Psoas muscle (tissue), 8 donors: Measurements from ENCODE around the gene UBE2C. TPM values are rescaled to one million over a fixed set of nuclear protein-coding genes. Genes with fewer than 3 reads are reported as not detected.
"Not testable (repeated sequence)": the region's sequence is repeated elsewhere in the genome, so short reads cannot be mapped to it uniquely, and the experiment has no call there.

Experiments used
- ATAC-seq, 4 donors: fragments of 200-7000 bp; cut with Tn5 transposase; one replicate each; pipeline ENCODE4 v1.9.1; 2020; ENCODE audit warnings: moderate library complexity in 3 of 4, mild to moderate bottlenecking in 2 of 4
- DNase-seq, 2 donors: peaks; one replicate each; pipeline ENCODE4 v3.0.0-alpha.2; 2020
- H3K27ac ChIP-seq: fragments of 200-600 bp; one replicate; pipeline ENCODE4 v1.8.0; 2022
- H3K27me3 ChIP-seq, 3 donors: fragments of 200-600 bp in 1 of 3; one replicate each; pipeline versions ENCODE4 v1.6.1 to v1.8.0; 2013 to 2022; ENCODE audit warnings: low read length in 2 of 3, mild to moderate bottlenecking in 2 of 3, moderate library complexity in 1 of 3; ENCODE audit not compliant: insufficient read depth in 3 of 3
- H3K36me3 ChIP-seq, 2 donors: fragments of 200-600 bp in 1 of 2; one replicate each; pipeline versions ENCODE4 v1.6.1 to v1.8.0; 2013 to 2022; ENCODE audit warnings: low read depth in 1 of 2, mild to moderate bottlenecking in 1 of 2, moderate library complexity in 1 of 2; ENCODE audit not compliant: insufficient read depth in 1 of 2
- H3K4me1 ChIP-seq: fragments of 200-600 bp; one replicate; pipeline ENCODE4 v1.8.0; 2022
- H3K4me3 ChIP-seq: fragments of 200-600 bp; one replicate; pipeline ENCODE4 v1.8.0; 2022; ENCODE audit warnings: mild to moderate bottlenecking
- H3K9me3 ChIP-seq: fragments of 200-600 bp; one replicate; pipeline ENCODE4 v1.8.0; 2022
- CTCF ChIP-seq: fragments of 200-600 bp; IDR thresholded peaks from one replicate; pipeline ENCODE4 v1.8.0; 2022; ENCODE audit warnings: antibody characterized with exemption
- WGBS, 3 donors: extraction: QIAGEN DNeasy Blood & Tissue Kit; methylation state at CpG; one replicate each; pipeline versions ENCODE4 v1.1.6 to v1.1.7; 2013; 5-methylcytosine and 5-hydroxymethylcytosine counted together
- intact Hi-C, 2 donors: fragments of 100-400 bp; cut with DNase I; formaldehyde crosslinking; loops; one replicate each; pipeline versions ENCODE4 v1.11.0 to v1.14.2; 2022
- polyA plus RNA-seq, 3 donors: library from polyadenylated mRNA; stranded (reverse); fragments of 200-250 nt; gene quantifications; one replicate each; pipeline ENCODE4 v1.2.3, GENCODE V29; 2013
- total RNA-seq, 4 donors: library from RNA; stranded (reverse); fragmentation: NEBNext Ultra II Directional in 2 of 4; extraction: Animal tissue kit (Norgen Biotek cat#: 25700) in 2 of 4; gene quantifications; one replicate each; pipeline versions ENCODE4 v1.2.1 to v1.2.4, GENCODE V29; 2021 to 2023
- donor health status: healthy with polysubstance abuse.
- donor health status: DM: no; HTN: no; CAD: no; lungs with moderate emphysema.
- donor health status: Bipolar disorder and iron deficiency.
- donor health status: healthy.
- donor health status: DM: yes; HTN: yes; CAD: no.
- donor health status: DM: no; HTN: no; CAD: no.
- donor health status: DM: no; HTN: no; CAD: no.
- donor health status: DM: yes; HTN: yes; CAD: no.

Gene UBE2C
- total and polyA plus RNA-seq, 7 donors, result 0.32 to 0.42 (median 0.38) TPM; not detected in 1

GRCh38 chr20:45796337-45797065 lies 15.9 kb upstream of the UBE2C start:
- intact Hi-C loops, result loop anchor here (5.0 to 10.0 kb wide), 3 partner anchors 96 to 442 kb away; partner anchors contain the start of genes CTSA (in 1 of the 2), NCOA5 (in 1 of the 2) and NEURL2 (in 1 of the 2)
- Histone ChIP-seq H3K36me3 (peaks cover 0 to 46% of the 10 kb centered on the region in 2 donors), H3K9me3 (no peaks in the 10 kb centered on the region), H3K4me3 (peak overlapping the region; percentile 48), H3K27me3 (no peaks in the 10 kb centered on the region), H3K27ac (peak overlapping the region; percentile 94), H3K4me1 (peaks cover 45% of the 10 kb centered on the region)
- 29 to 56% (median 31%) methylated on average over 11 of the region's 11 CpGs for WGBS, 3 donors
- DNase-seq (peak; percentile 23 to 75), ATAC-seq (peak; percentile 88 to 90 (median 88))
- TF ChIP-seq CTCF, result no peak

- not testable (repeated sequence) for H3K27me3 ChIP-seq, DNase-seq, ATAC-seq, H3K4me3 ChIP-seq, H3K9me3 ChIP-seq
- peaks cover 45% of the 10 kb centered on the region for H3K4me1 ChIP-seq
- H3K36me3 ChIP-seq, result peaks cover 6 to 56% of the 10 kb centered on the region in 2 donors
- intact Hi-C loops, result loop anchor here (5.0 to 10.0 kb wide), 3 partner anchors 95 to 443 kb away; partner anchors contain the start of genes CTSA (in 1 of the 2), NCOA5 (in 1 of the 2) and NEURL2 (in 1 of the 2)
- no CpG with 5 or more reads among the region's 1 CpG for WGBS, 3 donors
- H3K27ac ChIP-seq, result peak overlapping the region; percentile 94
These were observed 14.9 kb upstream of the UBE2C start for GRCh38 chr20:45797510-45797909.

- ATAC-seq, H3K27me3 ChIP-seq, DNase-seq, H3K4me3 ChIP-seq, H3K9me3 ChIP-seq: not testable (repeated sequence)
- intact Hi-C loops, result loop anchor here (5.0 to 10.0 kb wide), 3 partner anchors 94 to 443 kb away; partner anchors contain the start of genes CTSA (in 1 of the 2), NCOA5 (in 1 of the 2) and NEURL2 (in 1 of the 2)
- WGBS, 3 donors, result 86 to 91% (median 88%) methylated on average over 3 of the region's 3 CpGs
- H3K36me3 ChIP-seq, result peaks cover 6 to 59% of the 10 kb centered on the region in 2 donors
- peaks cover 43% of the 10 kb centered on the region for H3K4me1 ChIP-seq
- peak overlapping the region; percentile 80 for H3K27ac ChIP-seq
These were observed 14.5 kb upstream of the UBE2C start for GRCh38 chr20:45797955-45798354.

- peak; percentile 74 for TF ChIP-seq CTCF
- Histone ChIP-seq H3K27ac (peak overlapping the region; percentile 80), H3K27me3 (no peaks in the 10 kb centered on the region), H3K4me3 (no peak overlapping the region), H3K9me3 (no peaks in the 10 kb centered on the region), H3K4me1 (peaks cover 32% of the 10 kb centered on the region), H3K36me3 (peaks cover 6 to 59% of the 10 kb centered on the region in 2 donors)
- DNase-seq, result peak in 1 of 2 donors; percentile 44
- intact Hi-C loops, result loop anchor here (5.0 to 10.0 kb wide), 3 partner anchors 93 to 444 kb away; partner anchors contain the start of genes CTSA (in 1 of the 2), NCOA5 (in 1 of the 2) and NEURL2 (in 1 of the 2)
- peak; percentile 55 to 67 (median 62) for ATAC-seq
- WGBS, 3 donors, result 30 to 32% (median 31%) methylated on average over 4 of the region's 4 CpGs
These were observed 13.4 kb upstream of the UBE2C start for GRCh38 chr20:45798935-45799642.

- H3K36me3 ChIP-seq, result peaks cover 16 to 62% of the 10 kb centered on the region in 2 donors
- DNase-seq (no peak), ATAC-seq (no peak)
- WGBS, 3 donors, result 81 to 86% (median 86%) methylated on average over 7 of the region's 7 CpGs
- no peaks in the 10 kb centered on the region for H3K27me3 ChIP-seq
- H3K9me3 ChIP-seq, result no peaks in the 10 kb centered on the region
- TF ChIP-seq CTCF, result no peak
- intact Hi-C loops, result no loop called here
- no peak overlapping the region for H3K4me3 ChIP-seq
- peaks cover 19% of the 10 kb centered on the region for H3K4me1 ChIP-seq
- no peak overlapping the region for H3K27ac ChIP-seq
These were observed 10.6 kb upstream of the UBE2C start for GRCh38 chr20:45801851-45802250.
